Measurements from ENCODE around the gene SMARCA2.

SMARCA2 gene

DNA sequence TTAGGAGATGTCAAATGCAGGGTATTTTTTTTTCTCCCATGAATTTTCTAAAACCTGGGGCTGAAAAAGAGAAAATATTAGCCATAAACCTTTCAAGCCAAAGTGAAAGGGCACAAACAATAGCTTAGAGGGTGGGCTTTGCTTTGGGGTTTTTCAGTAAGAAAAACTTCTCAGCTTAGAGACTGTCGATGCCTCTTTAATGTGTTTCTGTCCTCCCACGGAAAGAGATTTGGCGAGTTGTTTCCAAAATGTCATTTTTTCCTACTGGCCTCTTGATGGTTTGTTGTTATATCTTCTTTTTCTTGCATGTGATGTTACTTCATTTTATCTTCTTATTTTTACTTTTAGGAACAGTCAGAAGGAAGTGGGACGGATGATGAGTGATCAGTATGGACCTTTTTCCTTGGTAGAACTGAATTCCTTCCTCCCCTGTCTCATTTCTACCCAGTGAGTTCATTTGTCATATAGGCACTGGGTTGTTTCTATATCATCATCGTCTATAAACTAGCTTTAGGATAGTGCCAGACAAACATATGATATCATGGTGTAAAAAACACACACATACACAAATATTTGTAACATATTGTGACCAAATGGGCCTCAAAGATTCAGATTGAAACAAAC lies 177.3 kb downstream of the SMARCA2 start:
- Histone ChIP-seq H3K4me2 (ENCODE audit: low read length) (no peak overlapping the region), H3K9me3 (ENCODE audit: low read length) (no peaks in the 10 kb centered on the region), H4K20me1 (ENCODE audit: insufficient read depth, low read length) (no peaks in the 10 kb centered on the region), H3K27me3 (ENCODE audit: insufficient read depth, low read length) (no peaks in the 10 kb centered on the region), H3K9ac (ENCODE audit: low read length) (no peak overlapping the region), H3K4me1 (ENCODE audit: insufficient read depth, low read length, severe bottlenecking) (no peaks in the 10 kb centered on the region), H3K9me2 (ENCODE audit: low read depth, low read length) (no peaks in the 10 kb centered on the region), H3K4me3 (ENCODE audit: low read depth, low read length, poor library complexity, severe bottlenecking) (no peak overlapping the region), H3K36me3 (ENCODE audit: insufficient read depth, low read length) (peaks cover 53% of the 10 kb centered on the region), H3K79me2 (ENCODE audit: insufficient read depth, low read length) (no peaks in the 10 kb centered on the region), H2AFZ (ENCODE audit: low read length) (no peak overlapping the region), H3K27ac (ENCODE audit: low read depth, low read length, poor library complexity, severe bottlenecking) (no peak overlapping the region), H3F3A (ENCODE audit: insufficient read depth, low read length) (no peaks in the 10 kb centered on the region; the same call in 1 of the 2 replicates)
- no peak for TF ChIP-seq EZH2 (IDR thresholded peaks at IDR 0.05; ENCODE audit: borderline replicate concordance, low read length)
- TF ChIP-seq, protein P1, sequence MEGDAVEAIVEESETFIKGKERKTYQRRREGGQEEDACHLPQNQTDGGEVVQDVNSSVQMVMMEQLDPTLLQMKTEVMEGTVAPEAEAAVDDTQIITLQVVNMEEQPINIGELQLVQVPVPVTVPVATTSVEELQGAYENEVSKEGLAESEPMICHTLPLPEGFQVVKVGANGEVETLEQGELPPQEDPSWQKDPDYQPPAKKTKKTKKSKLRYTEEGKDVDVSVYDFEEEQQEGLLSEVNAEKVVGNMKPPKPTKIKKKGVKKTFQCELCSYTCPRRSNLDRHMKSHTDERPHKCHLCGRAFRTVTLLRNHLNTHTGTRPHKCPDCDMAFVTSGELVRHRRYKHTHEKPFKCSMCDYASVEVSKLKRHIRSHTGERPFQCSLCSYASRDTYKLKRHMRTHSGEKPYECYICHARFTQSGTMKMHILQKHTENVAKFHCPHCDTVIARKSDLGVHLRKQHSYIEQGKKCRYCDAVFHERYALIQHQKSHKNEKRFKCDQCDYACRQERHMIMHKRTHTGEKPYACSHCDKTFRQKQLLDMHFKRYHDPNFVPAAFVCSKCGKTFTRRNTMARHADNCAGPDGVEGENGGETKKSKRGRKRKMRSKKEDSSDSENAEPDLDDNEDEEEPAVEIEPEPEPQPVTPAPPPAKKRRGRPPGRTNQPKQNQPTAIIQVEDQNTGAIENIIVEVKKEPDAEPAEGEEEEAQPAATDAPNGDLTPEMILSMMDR (IDR thresholded peaks at IDR 0.05; ENCODE audit: low read length), result no peak

DNA sequence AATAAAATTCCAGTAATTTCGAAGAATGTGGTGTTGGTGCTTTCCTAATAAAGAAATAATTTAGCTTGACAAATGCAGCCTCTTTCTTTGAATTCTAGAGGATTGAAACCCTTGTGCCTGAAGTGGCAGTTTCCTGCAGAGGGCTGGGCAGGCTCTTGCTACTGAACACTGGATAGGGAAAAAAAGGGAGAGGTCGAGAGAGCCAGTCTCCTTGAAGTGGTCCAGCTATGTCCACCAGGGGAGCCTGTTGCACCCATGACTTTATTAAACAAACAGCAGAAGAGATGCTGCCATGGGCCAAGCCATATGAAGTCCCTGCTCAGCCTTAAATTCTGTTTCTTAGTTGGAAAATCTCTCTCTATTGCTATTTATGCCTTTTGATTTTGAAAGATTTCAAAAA lies 178.4 kb downstream of the SMARCA2 start:
- no peak overlapping the region for H2AFZ ChIP-seq (ENCODE audit: low read length)

DNA sequence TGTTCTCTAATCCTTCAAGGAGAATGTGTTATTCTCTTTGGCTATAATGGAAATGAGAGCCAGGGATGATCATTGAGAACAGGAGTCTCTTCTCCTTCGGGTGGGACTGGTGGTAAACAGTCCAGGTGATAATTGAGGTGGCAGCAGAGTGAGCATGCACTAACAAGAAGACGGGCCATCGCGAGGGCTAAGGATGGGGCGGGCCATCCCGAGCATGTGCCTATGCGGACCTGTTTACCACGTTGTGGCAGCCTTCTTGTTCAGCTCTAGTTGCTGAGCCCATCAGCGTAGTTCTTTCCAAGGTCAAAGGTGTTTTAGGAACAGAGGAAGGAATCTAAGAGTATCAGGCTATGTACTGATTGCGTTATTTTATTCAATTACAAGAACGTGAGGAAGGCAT lies 180.1 kb downstream of the SMARCA2 start:
- H3K9me3 ChIP-seq (ENCODE audit: low read length), result no peaks in the 10 kb centered on the region
- H3K9ac ChIP-seq (ENCODE audit: low read length), result no peak overlapping the region
- no peaks in the 10 kb centered on the region; the same call in 1 of the 2 replicates for H3F3A ChIP-seq (ENCODE audit: insufficient read depth, low read length)
- H3K27me3 ChIP-seq (ENCODE audit: insufficient read depth, low read length), result no peaks in the 10 kb centered on the region
- no peak overlapping the region for H3K27ac ChIP-seq (ENCODE audit: low read depth, low read length, poor library complexity, severe bottlenecking)
- H2AFZ ChIP-seq (ENCODE audit: low read length), result no peak overlapping the region
- H3K36me3 ChIP-seq (ENCODE audit: insufficient read depth, low read length), result peaks cover 35% of the 10 kb centered on the region
- H4K20me1 ChIP-seq (ENCODE audit: insufficient read depth, low read length), result no peaks in the 10 kb centered on the region
- no peaks in the 10 kb centered on the region for H3K79me2 ChIP-seq (ENCODE audit: insufficient read depth, low read length)
- no peaks in the 10 kb centered on the region for H3K9me2 ChIP-seq (ENCODE audit: low read depth, low read length)
- H3K4me2 ChIP-seq (ENCODE audit: low read length), result no peak overlapping the region
- no peaks in the 10 kb centered on the region for H3K4me1 ChIP-seq (ENCODE audit: insufficient read depth, low read length, severe bottlenecking)
- TF ChIP-seq EZH2 (IDR thresholded peaks at IDR 0.05; ENCODE audit: borderline replicate concordance, low read length), result no peak
- TF ChIP-seq, protein P1 (IDR thresholded peaks at IDR 0.05; ENCODE audit: low read length), result no peak
- H3K4me3 ChIP-seq (ENCODE audit: low read depth, low read length, poor library complexity, severe bottlenecking), result no peak overlapping the region

More for the DNA sequence above, 178.4 kb downstream of the SMARCA2 start:
- Histone ChIP-seq H3K4me2 (ENCODE audit: low read length) (no peak overlapping the region), H3K9ac (ENCODE audit: low read length) (no peak overlapping the region), H3K4me3 (ENCODE audit: low read depth, low read length, poor library complexity, severe bottlenecking) (no peak overlapping the region), H3K36me3 (ENCODE audit: insufficient read depth, low read length) (peaks cover 49% of the 10 kb centered on the region), H3K4me1 (ENCODE audit: insufficient read depth, low read length, severe bottlenecking) (no peaks in the 10 kb centered on the region), H3F3A (ENCODE audit: insufficient read depth, low read length) (no peaks in the 10 kb centered on the region; the same call in 1 of the 2 replicates), H3K9me3 (ENCODE audit: low read length) (no peaks in the 10 kb centered on the region), H3K27me3 (ENCODE audit: insufficient read depth, low read length) (no peaks in the 10 kb centered on the region), H4K20me1 (ENCODE audit: insufficient read depth, low read length) (no peaks in the 10 kb centered on the region), H3K9me2 (ENCODE audit: low read depth, low read length) (no peaks in the 10 kb centered on the region), H3K79me2 (ENCODE audit: insufficient read depth, low read length) (no peaks in the 10 kb centered on the region), H3K27ac (ENCODE audit: low read depth, low read length, poor library complexity, severe bottlenecking) (no peak overlapping the region)
- TF ChIP-seq EZH2 (IDR thresholded peaks at IDR 0.05; ENCODE audit: borderline replicate concordance, low read length), result no peak
- TF ChIP-seq, protein P1 (IDR thresholded peaks at IDR 0.05; ENCODE audit: low read length), result no peak
